Skeletal muscle tissue (tissue), 4 donors: ENCODE measurements around the gene CHN2. TPM values are rescaled to one million over a fixed set of nuclear protein-coding genes. Genes with fewer than 3 reads are reported as not detected.
A peak's percentile ranks its signal among the peaks of the same experiment; 100 is the strongest.

Source experiments
- H3K27ac ChIP-seq: one replicate; pipeline ENCODE4 v1.7.0; 2013; ENCODE audit warnings: mild to moderate bottlenecking, low read depth, low read length, inconsistent platforms
- H3K27me3 ChIP-seq, 3 donors: one replicate each; pipeline ENCODE4 v1.7.0; 2013; ENCODE audit warnings: low read length in 3 of 3; ENCODE audit not compliant: control insufficient read depth in 3 of 3, insufficient read depth in 3 of 3
- H3K36me3 ChIP-seq, 3 donors: one replicate each; pipeline ENCODE4 v1.7.0; 2013; ENCODE audit warnings: low read length in 3 of 3; ENCODE audit not compliant: control insufficient read depth in 3 of 3, insufficient read depth in 3 of 3
- H3K4me1 ChIP-seq, 3 donors: one replicate each; pipeline ENCODE4 v1.7.0; 2013; ENCODE audit warnings: low read length in 3 of 3, mild to moderate bottlenecking in 3 of 3; ENCODE audit not compliant: control insufficient read depth in 3 of 3, insufficient read depth in 3 of 3
- H3K4me3 ChIP-seq, 3 donors: one replicate each; pipeline ENCODE4 v1.7.0; 2013; ENCODE audit warnings: low read length in 3 of 3
- H3K9ac ChIP-seq, 3 donors: one replicate each; pipeline ENCODE4 v1.7.0; 2013; ENCODE audit warnings: low read length in 3 of 3, mild to moderate bottlenecking in 3 of 3, moderate library complexity in 2 of 3, low read depth in 1 of 3
- H3K9me3 ChIP-seq, 3 donors: one replicate each; pipeline ENCODE4 v1.7.0; 2013; ENCODE audit warnings: low read length in 3 of 3; ENCODE audit not compliant: control insufficient read depth in 3 of 3
- total RNA-seq: library from RNA; depleted of rRNA; stranded (reverse); fragments of >200 nt; gene quantifications from one replicate; pipeline ENCODE4 v1.2.3, GENCODE V29; 2014
- donor health status: Osteomylitis.

Gene CHN2
- 11.0 TPM for total RNA-seq

GRCh38 chr7:29194594-29195427, at the start of gene CHN2:
TSS of gene CHN2 (plus strand) at chr7:29194775.
- H3K27me3 ChIP-seq = peaks cover 0 to 7% (median 6%) of the 10 kb centered on the region in 3 donors
- H3K36me3 ChIP-seq = no peaks in the 10 kb centered on the region
- H3K4me1 ChIP-seq = peaks cover 0 to 14% (median 7%) of the 10 kb centered on the region in 3 donors
- peak within 1 kb of the TSS; percentile 66 to 74 (median 69) for H3K9ac ChIP-seq
- H3K4me3 ChIP-seq = peak within 1 kb of the TSS; percentile 71 to 86 (median 83)
- H3K9me3 ChIP-seq = no peaks in the 10 kb centered on the region
- no peak within 1 kb of the TSS for H3K27ac ChIP-seq

GRCh38 chr7:29145553-29146056, 49.0 kb upstream of the CHN2 start:
- Histone ChIP-seq H3K4me3 (peak overlapping the region; percentile 77 to 82 (median 78)), H3K27me3 (peaks cover 0 to 4% (median 3%) of the 10 kb centered on the region in 3 donors), H3K27ac (peak overlapping the region; percentile 86), H3K36me3 (no peaks in the 10 kb centered on the region), H3K4me1 (peaks cover 22 to 26% (median 25%) of the 10 kb centered on the region in 3 donors), H3K9me3 (no peaks in the 10 kb centered on the region), H3K9ac (peak overlapping the region; percentile 68 to 82 (median 76))

- no peaks in the 10 kb centered on the region for H3K9me3 ChIP-seq
- peaks cover 20 to 25% (median 22%) of the 10 kb centered on the region in 3 donors for H3K4me1 ChIP-seq
- peak within 1 kb of the TSS; percentile 77 to 82 (median 78) for H3K4me3 ChIP-seq
- H3K27me3 ChIP-seq = peaks cover 0 to 4% (median 3%) of the 10 kb centered on the region in 3 donors
- H3K36me3 ChIP-seq = no peaks in the 10 kb centered on the region
- H3K27ac ChIP-seq = peak within 1 kb of the TSS; percentile 86
- peak within 1 kb of the TSS; percentile 68 to 82 (median 76) for H3K9ac ChIP-seq
These were observed 48.4 kb upstream of the CHN2 start, which contains the start of gene CPVL for GRCh38 chr7:29146057-29146706. TSS of gene CPVL (minus strand) at chr7:29146537. CDS start at chr7:29121061, 25,476 bp downstream.

GRCh38 chr7:29146888-29147609, 47.5 kb upstream of the CHN2 start:
- H3K4me1 ChIP-seq = peaks cover 20 to 25% (median 22%) of the 10 kb centered on the region in 3 donors
- peak overlapping the region; percentile 68 to 82 (median 76) for H3K9ac ChIP-seq
- H3K27ac ChIP-seq = peak overlapping the region; percentile 86

GRCh38 chr7:29147821-29148220, 46.8 kb upstream of the CHN2 start:
- Histone ChIP-seq H3K27me3 (peaks cover 0 to 4% (median 3%) of the 10 kb centered on the region in 3 donors), H3K36me3 (no peaks in the 10 kb centered on the region), H3K4me1 (peaks cover 20 to 25% (median 22%) of the 10 kb centered on the region in 3 donors), H3K27ac (peak overlapping the region; percentile 86), H3K9me3 (no peaks in the 10 kb centered on the region), H3K4me3 (peak overlapping the region in 2 of 3 donors; percentile 17 to 82), H3K9ac (peak overlapping the region in 1 of 3 donors; percentile 68)

More at GRCh38 chr7:29146888-29147609, 47.5 kb upstream of the CHN2 start:
- Histone ChIP-seq H3K4me3 (peak overlapping the region; percentile 77 to 82 (median 78)), H3K27me3 (peaks cover 0 to 4% (median 3%) of the 10 kb centered on the region in 3 donors), H3K9me3 (no peaks in the 10 kb centered on the region), H3K36me3 (no peaks in the 10 kb centered on the region)

- H3K27ac ChIP-seq = no peak overlapping the region
- no peak overlapping the region for H3K9ac ChIP-seq
- no peaks in the 10 kb centered on the region for H3K36me3 ChIP-seq
- H3K9me3 ChIP-seq = no peaks in the 10 kb centered on the region
- H3K27me3 ChIP-seq = peaks cover 0 to 4% (median 3%) of the 10 kb centered on the region in 3 donors
- H3K4me3 ChIP-seq = no peak overlapping the region
- H3K4me1 ChIP-seq = peaks cover 20 to 25% (median 22%) of the 10 kb centered on the region in 3 donors
These were observed 45.5 kb upstream of the CHN2 start for GRCh38 chr7:29149036-29149435.

- Histone ChIP-seq H3K27ac (no peak overlapping the region), H3K9me3 (no peaks in the 10 kb centered on the region), H3K4me3 (no peak overlapping the region), H3K4me1 (peaks cover 17 to 22% (median 19%) of the 10 kb centered on the region in 3 donors), H3K36me3 (no peaks in the 10 kb centered on the region), H3K9ac (no peak overlapping the region), H3K27me3 (peaks cover 0 to 4% (median 3%) of the 10 kb centered on the region in 3 donors)
These were observed 43.7 kb upstream of the CHN2 start for GRCh38 chr7:29150856-29151255.

- H3K36me3 ChIP-seq = no peaks in the 10 kb centered on the region
- no peaks in the 10 kb centered on the region for H3K27me3 ChIP-seq
- no peaks in the 10 kb centered on the region for H3K4me1 ChIP-seq
- no peaks in the 10 kb centered on the region for H3K9me3 ChIP-seq
- no peak overlapping the region for H3K9ac ChIP-seq
- no peak overlapping the region for H3K27ac ChIP-seq
- H3K4me3 ChIP-seq = no peak overlapping the region
These were observed 40.5 kb upstream of the CHN2 start for GRCh38 chr7:29154076-29154475.

- H3K36me3 ChIP-seq = no peaks in the 10 kb centered on the region
- H3K27ac ChIP-seq = no peak overlapping the region
- no peak overlapping the region for H3K4me3 ChIP-seq
- no peaks in the 10 kb centered on the region for H3K4me1 ChIP-seq
- H3K9ac ChIP-seq = no peak overlapping the region
- H3K9me3 ChIP-seq = no peaks in the 10 kb centered on the region
- H3K27me3 ChIP-seq = no peaks in the 10 kb centered on the region
These were observed 37.6 kb upstream of the CHN2 start for GRCh38 chr7:29156907-29157452.
